Endothelial cell of umbilical vein (primary cell): ENCODE results near the gene ORC5.

Experiments used
- EZH2 ChIP-seq: IDR thresholded peaks from 2 replicates; pipeline ENCODE4 v1.6.1; 2012; ENCODE audit warnings: borderline replicate concordance, low read depth, mild to moderate bottlenecking, moderate library complexity, low read length, inconsistent platforms; ENCODE audit not compliant: severe bottlenecking
- FOS ChIP-seq: IDR thresholded peaks from 2 replicates; pipeline ENCODE4 v1.6.1; 2011; ENCODE audit warnings: mild to moderate bottlenecking, low read length, moderate library complexity, borderline replicate concordance; ENCODE audit not compliant: insufficient read depth
- GATA2 ChIP-seq: IDR thresholded peaks from 2 replicates; pipeline ENCODE4 v1.7.0; 2011; ENCODE audit warnings: low read depth, mild to moderate bottlenecking, moderate library complexity, mixed read lengths, low read length; ENCODE audit not compliant: insufficient read length, insufficient read depth
- JUN ChIP-seq: IDR thresholded peaks from 2 replicates; pipeline ENCODE4 v1.6.1; 2011; ENCODE audit warnings: borderline replicate concordance, low read depth; ENCODE audit not compliant: insufficient read length, insufficient read depth
- MYC ChIP-seq: IDR thresholded peaks from one replicate; pipeline ENCODE4 v1.6.1; 2011; ENCODE audit warnings: mild to moderate bottlenecking, low read depth, low read length
- POLR2A ChIP-seq: IDR thresholded peaks from 2 replicates; pipeline ENCODE4 v1.6.1; 2012; ENCODE audit warnings: low read depth, mild to moderate bottlenecking, control low read depth, low read length
- TF ChIP-seq, protein P1 (sequence below), 2 donors: IDR thresholded peaks; 1 replicate in 1 of 2; 2 replicates in 1 of 2; pipeline ENCODE4 v1.5.1; 2011; ENCODE audit warnings: low read length in 2 of 2, mild to moderate bottlenecking in 2 of 2, moderate library complexity in 2 of 2, control low read depth in 1 of 2, inconsistent platforms in 1 of 2, low read depth in 1 of 2; ENCODE audit not compliant: insufficient read depth in 1 of 2; ENCODE audit errors: extremely low read depth in 1 of 2

GRCh38 chr7:104136981-104137380 is 70.8 kb downstream of the ORC5 start:
- TF ChIP-seq, protein P1, sequence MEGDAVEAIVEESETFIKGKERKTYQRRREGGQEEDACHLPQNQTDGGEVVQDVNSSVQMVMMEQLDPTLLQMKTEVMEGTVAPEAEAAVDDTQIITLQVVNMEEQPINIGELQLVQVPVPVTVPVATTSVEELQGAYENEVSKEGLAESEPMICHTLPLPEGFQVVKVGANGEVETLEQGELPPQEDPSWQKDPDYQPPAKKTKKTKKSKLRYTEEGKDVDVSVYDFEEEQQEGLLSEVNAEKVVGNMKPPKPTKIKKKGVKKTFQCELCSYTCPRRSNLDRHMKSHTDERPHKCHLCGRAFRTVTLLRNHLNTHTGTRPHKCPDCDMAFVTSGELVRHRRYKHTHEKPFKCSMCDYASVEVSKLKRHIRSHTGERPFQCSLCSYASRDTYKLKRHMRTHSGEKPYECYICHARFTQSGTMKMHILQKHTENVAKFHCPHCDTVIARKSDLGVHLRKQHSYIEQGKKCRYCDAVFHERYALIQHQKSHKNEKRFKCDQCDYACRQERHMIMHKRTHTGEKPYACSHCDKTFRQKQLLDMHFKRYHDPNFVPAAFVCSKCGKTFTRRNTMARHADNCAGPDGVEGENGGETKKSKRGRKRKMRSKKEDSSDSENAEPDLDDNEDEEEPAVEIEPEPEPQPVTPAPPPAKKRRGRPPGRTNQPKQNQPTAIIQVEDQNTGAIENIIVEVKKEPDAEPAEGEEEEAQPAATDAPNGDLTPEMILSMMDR (IDR thresholded peaks at IDR 0.05; ENCODE audit: extremely low read depth in 1 of 2, insufficient read depth in 1 of 2, low read depth in 1 of 2, low read length in 2 of 2), result no peak
- TF ChIP-seq EZH2 (no peak), MYC (no peak), JUN (no peak), POLR2A (no peak), GATA2 (no peak), FOS (no peak)
